ENCODE results near the gene DNAH14. TPM values are rescaled to one million over a fixed set of nuclear protein-coding genes. Genes with fewer than 3 reads are reported as not detected.
"Not testable (repeated sequence)": the region's sequence is repeated elsewhere in the genome, so short reads cannot be mapped to it uniquely, and the experiment has no call there.

Gene DNAH14
- total RNA-seq, 1 experiment from 2014 or later, result 33.2 TPM

- no peak overlapping the region for H2AFZ ChIP-seq (ENCODE audit: low read depth, low read length, poor library complexity, severe bottlenecking)
- no peaks in the 10 kb centered on the region for H4K20me1 ChIP-seq (ENCODE audit: insufficient read depth)
- BruUV-seq (replicated peaks), result no TSS peak
- H3K4me2 ChIP-seq (ENCODE audit: low read length), result no peak overlapping the region
- no peaks in the 10 kb centered on the region for H3K79me2 ChIP-seq (ENCODE audit: insufficient read depth, low read length)
- TF ChIP-seq SP1 (IDR thresholded peaks at IDR 0.05; ENCODE audit: low read depth), result no peak
- no peaks in the 10 kb centered on the region for H3K36me3 ChIP-seq (ENCODE audit: control insufficient read depth in 1 of 2, insufficient read depth in 2 of 2, low read length in 2 of 2)
- no peaks in the 10 kb centered on the region for H3K9me2 ChIP-seq (ENCODE audit: insufficient read depth)
- H3K9ac ChIP-seq (ENCODE audit: low read length), result no peak overlapping the region
- intact Hi-C loops (cut with micrococcal nuclease), result no loop called here
- DNase-seq (ENCODE audit: low read depth, low spot score), result no peak
- RAD21 ChIA-PET (ENCODE audit: low non-redundant PET in 1 of 2, low total read pairs in 2 of 2, uncharacterized antibody in 2 of 2, unreplicated experiment in 2 of 2), result no interaction called here
- no peaks in the 10 kb centered on the region for H3K27me3 ChIP-seq (ENCODE audit: insufficient read depth, low read length)
- no peaks in the 10 kb centered on the region for H3K4me1 ChIP-seq (ENCODE audit: control insufficient read depth in 1 of 2, insufficient read depth in 2 of 2, low read length in 2 of 2)
- CTCF ChIA-PET, result no interaction called here
- POLR2A ChIA-PET, result no interaction called here
- no peaks in the 10 kb centered on the region for H3K9me3 ChIP-seq (ENCODE audit: control insufficient read depth in 1 of 2, insufficient read depth in 1 of 2, low read depth in 1 of 2, low read length in 2 of 2)
- no peak overlapping the region for H3K27ac ChIP-seq (ENCODE audit: low read depth, low read length)
- no peak overlapping the region for H3K4me3 ChIP-seq (replicated peaks in 1 of 2; ENCODE audit: low read depth in 1 of 2, low read length in 2 of 2)
- no peak for ATAC-seq
Observed at GRCh38 chr1:225329041-225329440, 399.6 kb downstream of the DNAH14 start.

- H3K9me2 ChIP-seq (ENCODE audit: insufficient read depth); intact Hi-C loops (cut with micrococcal nuclease); ATAC-seq; H3K36me3 ChIP-seq (ENCODE audit: control insufficient read depth in 1 of 2, insufficient read depth in 2 of 2, low read length in 2 of 2); H3K4me3 ChIP-seq (replicated peaks in 1 of 2; ENCODE audit: low read depth in 1 of 2, low read length in 2 of 2); H3K9me3 ChIP-seq (ENCODE audit: control insufficient read depth in 1 of 2, insufficient read depth in 1 of 2, low read depth in 1 of 2, low read length in 2 of 2); H4K20me1 ChIP-seq (ENCODE audit: insufficient read depth); H3K9ac ChIP-seq (ENCODE audit: low read length); DNase-seq (ENCODE audit: low read depth, low spot score); CTCF ChIA-PET; POLR2A ChIA-PET; H3K27ac ChIP-seq (ENCODE audit: low read depth, low read length); RAD21 ChIA-PET (ENCODE audit: low non-redundant PET in 1 of 2, low total read pairs in 2 of 2, uncharacterized antibody in 2 of 2, unreplicated experiment in 2 of 2); H3K79me2 ChIP-seq (ENCODE audit: insufficient read depth, low read length); H3K4me2 ChIP-seq (ENCODE audit: low read length); H2AFZ ChIP-seq (ENCODE audit: low read depth, low read length, poor library complexity, severe bottlenecking); BruUV-seq (replicated peaks); H3K4me1 ChIP-seq (ENCODE audit: control insufficient read depth in 1 of 2, insufficient read depth in 2 of 2, low read length in 2 of 2); H3K27me3 ChIP-seq (ENCODE audit: insufficient read depth, low read length): not testable (repeated sequence)
Observed at GRCh38 chr1:225329996-225330395, 400.5 kb downstream of the DNAH14 start.

GRCh38 chr1:225332686-225333085 is 403.2 kb downstream of the DNAH14 start:
- DNase-seq (ENCODE audit: low read depth, low spot score), result no peak
- Histone ChIP-seq H3K9me2 (ENCODE audit: insufficient read depth) (no peaks in the 10 kb centered on the region), H3K4me3 (replicated peaks in 1 of 2; ENCODE audit: low read depth in 1 of 2, low read length in 2 of 2) (no peak overlapping the region), H3K36me3 (ENCODE audit: control insufficient read depth in 1 of 2, insufficient read depth in 2 of 2, low read length in 2 of 2) (no peaks in the 10 kb centered on the region), H3K9ac (ENCODE audit: low read length) (no peak overlapping the region), H3K9me3 (ENCODE audit: control insufficient read depth in 1 of 2, insufficient read depth in 1 of 2, low read depth in 1 of 2, low read length in 2 of 2) (no peaks in the 10 kb centered on the region), H4K20me1 (ENCODE audit: insufficient read depth) (no peaks in the 10 kb centered on the region), H3K4me1 (ENCODE audit: control insufficient read depth in 1 of 2, insufficient read depth in 2 of 2, low read length in 2 of 2) (no peaks in the 10 kb centered on the region), H3K79me2 (ENCODE audit: insufficient read depth, low read length) (no peaks in the 10 kb centered on the region), H3K27me3 (ENCODE audit: insufficient read depth, low read length) (no peaks in the 10 kb centered on the region), H3K27ac (ENCODE audit: low read depth, low read length) (no peak overlapping the region), H2AFZ (ENCODE audit: low read depth, low read length, poor library complexity, severe bottlenecking) (no peak overlapping the region), H3K4me2 (ENCODE audit: low read length) (no peak overlapping the region)
- no peak for TF ChIP-seq CEBPB (IDR thresholded peaks at IDR 0.05; ENCODE audit: low read depth)
- TF ChIP-seq ZFX (IDR thresholded peaks at IDR 0.05), result no peak
- no peak for TF ChIP-seq EGR1 (IDR thresholded peaks at IDR 0.05; ENCODE audit: low read depth)
- no peak for TF ChIP-seq MAX (IDR thresholded peaks at IDR 0.05)
- TF ChIP-seq POLR2A (IDR thresholded peaks at IDR 0.05; ENCODE audit: borderline replicate concordance, extremely low read depth, insufficient read depth, insufficient read length), result no peak
- TF ChIP-seq EZH2phosphoT487 (IDR thresholded peaks at IDR 0.05; ENCODE audit: borderline replicate concordance), result no peak
- TF ChIP-seq SRF (IDR thresholded peaks at IDR 0.05; ENCODE audit: low read depth), result no peak
- no peak for TF ChIP-seq SP1 (IDR thresholded peaks at IDR 0.05; ENCODE audit: low read depth)
- TF ChIP-seq FOSL1 (IDR thresholded peaks at IDR 0.05; ENCODE audit: low read depth), result no peak
- TF ChIP-seq ATF3 (IDR thresholded peaks at IDR 0.05), result no peak
- no peak for TF ChIP-seq ZNF274 (IDR thresholded peaks at IDR 0.05; ENCODE audit: low read depth, low read length)
- ChIA-PET CTCF (no interaction called here), POLR2A (no interaction called here), RAD21 (ENCODE audit: low non-redundant PET in 1 of 2, low total read pairs in 2 of 2, uncharacterized antibody in 2 of 2, unreplicated experiment in 2 of 2) (no interaction called here)
- no peak for ATAC-seq
- intact Hi-C loops (cut with micrococcal nuclease), result no loop called here
- no TSS peak for BruUV-seq (replicated peaks)
